MM.1S (cell line): Measurements from ENCODE around the gene OR2D2.

ENCODE experiments used
- DNase-seq: peaks from one replicate; pipeline ENCODE4 v3.0.0-alpha.2; 2015
- H2AFZ ChIP-seq: fragments of 300-600 bp; sonication (generic); 2 replicates; pipeline ENCODE4 v1.6.0; 2016; ENCODE audit warnings: antibody characterized with exemption, low read length
- H3F3A ChIP-seq: fragments of 300-600 bp; sonication (generic); 2 replicates; pipeline ENCODE4 v1.6.1; 2016; ENCODE audit warnings: mild to moderate bottlenecking, antibody characterized with exemption, low read length, moderate library complexity, mixed read lengths; ENCODE audit not compliant: insufficient read depth
- H3K27ac ChIP-seq: fragments of 300-600 bp; sonication (generic); 2 replicates; pipeline ENCODE4 v1.5.1; 2016; ENCODE audit warnings: mild to moderate bottlenecking, low read length
- H3K27me3 ChIP-seq: fragments of 300-600 bp; sonication (generic); replicated peaks from 2 replicates; pipeline ENCODE4 v1.6.0; 2016; ENCODE audit warnings: low read length; ENCODE audit not compliant: insufficient read depth
- H3K36me3 ChIP-seq: fragments of 300-600 bp; sonication (generic); replicated peaks from 2 replicates; pipeline ENCODE4 v1.6.1; 2016; ENCODE audit warnings: mild to moderate bottlenecking, low read length, mixed read lengths; ENCODE audit not compliant: insufficient read depth
- H3K4me1 ChIP-seq: fragments of 300-600 bp; sonication (generic); 2 replicates; pipeline ENCODE4 v1.6.1; 2016; ENCODE audit warnings: low read length, mixed read lengths
- H3K4me2 ChIP-seq: fragments of 300-600 bp; sonication (generic); 2 replicates; pipeline ENCODE4 v1.6.0; 2016; ENCODE audit warnings: low read depth, low read length
- H3K4me3 ChIP-seq: fragments of 300-600 bp; sonication (generic); 2 replicates; pipeline ENCODE4 v1.5.1; 2016; ENCODE audit warnings: low read length, mixed read lengths
- H3K79me2 ChIP-seq: fragments of 300-600 bp; sonication (generic); 2 replicates; pipeline ENCODE4 v1.6.1; 2016; ENCODE audit warnings: mixed run types, low read length, mixed read lengths
- H3K9ac ChIP-seq: fragments of 300-600 bp; sonication (generic); 2 replicates; pipeline ENCODE4 v1.6.1; 2016; ENCODE audit warnings: low read length, mixed read lengths
- H3K9me2 ChIP-seq: fragments of 300-600 bp; sonication (generic); replicated peaks from 2 replicates; pipeline ENCODE4 v1.6.1; 2016; ENCODE audit warnings: mild to moderate bottlenecking, low read length, mixed read lengths; ENCODE audit not compliant: insufficient read depth
- H3K9me3 ChIP-seq: fragments of 300-600 bp; sonication (generic); replicated peaks from 2 replicates; pipeline ENCODE4 v1.6.1; 2016; ENCODE audit warnings: mild to moderate bottlenecking, low read length, mixed read lengths; ENCODE audit not compliant: insufficient read depth
- H4K20me1 ChIP-seq: fragments of 300-600 bp; sonication (generic); 2 replicates; pipeline ENCODE4 v1.6.1; 2016; ENCODE audit warnings: mild to moderate bottlenecking, low read length, moderate library complexity, mixed read lengths; ENCODE audit not compliant: insufficient read depth
- EZH2 ChIP-seq: fragments of 300-600 bp; sonication (generic); optimal IDR thresholded peaks from 2 replicates; pipeline ENCODE3; 2017; ENCODE audit warnings: low read depth, mild to moderate bottlenecking, antibody characterized with exemption, low read length, mixed read lengths
- EZH2phosphoT487 ChIP-seq: fragments of 300-600 bp; sonication (generic); IDR thresholded peaks from 2 replicates; pipeline ENCODE4 v1.6.1; 2018; ENCODE audit warnings: antibody characterized with exemption, low read length
- TF ChIP-seq, protein P1 (sequence below): fragments of 300-600 bp; sonication (generic); IDR thresholded peaks from 2 replicates; pipeline ENCODE4 v1.5.1; 2016; ENCODE audit warnings: antibody characterized with exemption, low read length, mixed read lengths

Gene OR2D2

DNA sequence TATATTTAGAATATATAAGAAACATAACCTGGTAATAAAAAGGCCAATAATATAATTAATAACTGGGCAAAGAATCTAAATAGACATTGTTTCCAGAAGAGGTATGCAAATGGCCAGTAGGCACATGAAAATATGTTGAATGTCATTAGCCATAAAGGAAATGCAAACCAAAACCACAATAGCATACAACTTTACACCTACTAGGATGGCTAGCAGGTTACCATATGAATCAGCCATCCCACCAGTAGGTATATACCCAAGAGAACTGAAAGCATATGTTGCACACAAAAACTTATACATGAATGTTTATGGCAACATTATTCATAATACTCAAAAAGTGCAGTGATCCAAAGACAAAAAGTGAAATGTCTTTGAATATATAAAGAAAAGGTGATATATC lies 2.7 kb upstream of the OR2D2 start:
- Histone ChIP-seq H3K9ac (no peak overlapping the region), H2AFZ (no peak overlapping the region), H3K36me3 (no peaks in the 10 kb centered on the region), H3K9me2 (no peaks in the 10 kb centered on the region), H3K4me3 (no peak overlapping the region), H3F3A (no peaks in the 10 kb centered on the region), H3K4me1 (peaks cover 6% of the 10 kb centered on the region), H3K27ac (no peak overlapping the region), H4K20me1 (no peaks in the 10 kb centered on the region), H3K9me3 (no peaks in the 10 kb centered on the region), H3K79me2 (no peaks in the 10 kb centered on the region), H3K27me3 (no peaks in the 10 kb centered on the region), H3K4me2 (no peak overlapping the region)
- peak; percentile 30 for DNase-seq
- TF ChIP-seq, protein P1, sequence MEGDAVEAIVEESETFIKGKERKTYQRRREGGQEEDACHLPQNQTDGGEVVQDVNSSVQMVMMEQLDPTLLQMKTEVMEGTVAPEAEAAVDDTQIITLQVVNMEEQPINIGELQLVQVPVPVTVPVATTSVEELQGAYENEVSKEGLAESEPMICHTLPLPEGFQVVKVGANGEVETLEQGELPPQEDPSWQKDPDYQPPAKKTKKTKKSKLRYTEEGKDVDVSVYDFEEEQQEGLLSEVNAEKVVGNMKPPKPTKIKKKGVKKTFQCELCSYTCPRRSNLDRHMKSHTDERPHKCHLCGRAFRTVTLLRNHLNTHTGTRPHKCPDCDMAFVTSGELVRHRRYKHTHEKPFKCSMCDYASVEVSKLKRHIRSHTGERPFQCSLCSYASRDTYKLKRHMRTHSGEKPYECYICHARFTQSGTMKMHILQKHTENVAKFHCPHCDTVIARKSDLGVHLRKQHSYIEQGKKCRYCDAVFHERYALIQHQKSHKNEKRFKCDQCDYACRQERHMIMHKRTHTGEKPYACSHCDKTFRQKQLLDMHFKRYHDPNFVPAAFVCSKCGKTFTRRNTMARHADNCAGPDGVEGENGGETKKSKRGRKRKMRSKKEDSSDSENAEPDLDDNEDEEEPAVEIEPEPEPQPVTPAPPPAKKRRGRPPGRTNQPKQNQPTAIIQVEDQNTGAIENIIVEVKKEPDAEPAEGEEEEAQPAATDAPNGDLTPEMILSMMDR, result no peak

DNA sequence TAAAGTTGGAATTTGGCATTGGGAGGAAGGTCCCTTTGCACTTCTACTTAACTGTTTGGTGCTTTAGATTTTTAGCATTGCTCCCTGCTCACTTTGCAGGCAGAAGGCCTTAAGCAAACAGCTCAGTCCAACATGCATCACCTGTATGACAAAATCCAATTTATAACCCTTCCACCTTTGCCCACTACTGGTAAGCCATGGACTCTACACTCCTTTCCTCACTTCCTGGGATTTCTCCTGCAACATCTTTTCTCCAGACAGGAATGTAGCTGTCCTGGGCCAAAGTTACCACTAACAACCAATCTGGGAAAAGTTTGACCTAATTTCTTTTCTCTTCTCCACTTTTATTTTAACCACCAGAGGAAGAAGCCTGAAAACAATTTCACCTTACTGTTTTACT lies 1.8 kb upstream of the OR2D2 start:
- no peak overlapping the region for H3K9ac ChIP-seq
- no peaks in the 10 kb centered on the region for H3K9me3 ChIP-seq
- no peaks in the 10 kb centered on the region for H3K27me3 ChIP-seq
- peaks cover 6% of the 10 kb centered on the region for H3K4me1 ChIP-seq
- DNase-seq, result no peak
- H3F3A ChIP-seq, result no peaks in the 10 kb centered on the region
- H3K9me2 ChIP-seq, result no peaks in the 10 kb centered on the region
- H3K36me3 ChIP-seq, result no peaks in the 10 kb centered on the region
- TF ChIP-seq, protein P1, result no peak
- TF ChIP-seq EZH2 (no peak), EZH2phosphoT487 (no peak)
- H2AFZ ChIP-seq, result no peak overlapping the region
- H3K4me2 ChIP-seq, result no peak overlapping the region
- no peaks in the 10 kb centered on the region for H3K79me2 ChIP-seq
- no peak overlapping the region for H3K27ac ChIP-seq
- H4K20me1 ChIP-seq, result no peaks in the 10 kb centered on the region
- no peak overlapping the region for H3K4me3 ChIP-seq

DNA sequence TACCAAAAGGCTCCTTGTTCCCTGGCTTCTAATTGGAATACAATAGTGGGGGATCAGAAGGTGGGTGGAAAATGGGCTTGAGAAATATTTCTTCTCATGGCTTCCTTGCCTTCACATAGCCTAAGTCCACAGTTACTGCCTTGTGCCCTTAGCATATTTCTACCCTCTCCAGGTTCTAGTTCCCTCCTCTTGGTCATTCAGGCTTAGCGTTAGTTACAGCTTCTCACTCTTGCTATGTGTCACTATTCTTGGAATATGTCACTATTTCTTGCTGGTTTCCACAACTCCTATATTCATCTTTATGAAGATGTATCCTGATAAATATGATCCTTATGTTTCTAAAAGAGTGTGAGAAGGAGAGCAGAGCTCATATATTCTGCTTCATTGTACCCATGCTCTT lies 2.5 kb downstream of the OR2D2 start:
- no peak overlapping the region for H3K4me2 ChIP-seq

More for the DNA sequence above, 2.5 kb downstream of the OR2D2 start:
- H3K4me3 ChIP-seq, result no peak overlapping the region
- no peak for DNase-seq
- H3K27ac ChIP-seq, result no peak overlapping the region
- H3K36me3 ChIP-seq, result no peaks in the 10 kb centered on the region
- no peaks in the 10 kb centered on the region for H3K9me2 ChIP-seq
- no peaks in the 10 kb centered on the region for H3K79me2 ChIP-seq
- H2AFZ ChIP-seq, result no peak overlapping the region
- H4K20me1 ChIP-seq, result no peaks in the 10 kb centered on the region
- no peak overlapping the region for H3K9ac ChIP-seq
- TF ChIP-seq EZH2phosphoT487 (no peak), EZH2 (no peak)
- TF ChIP-seq, protein P1, result no peak
- no peaks in the 10 kb centered on the region for H3K9me3 ChIP-seq
- no peaks in the 10 kb centered on the region for H3K27me3 ChIP-seq
- H3F3A ChIP-seq, result no peaks in the 10 kb centered on the region
- H3K4me1 ChIP-seq, result peaks cover under 1% of the 10 kb centered on the region
